HG02973 (cell line): ENCODE data around the gene DTWD2.
A peak's percentile ranks its signal among the peaks of the same experiment; 100 is the strongest.
"Not testable (repeated sequence)": the region's sequence is repeated elsewhere in the genome, so short reads cannot be mapped to it uniquely, and the experiment has no call there.

ENCODE experiments used
- ATAC-seq: cut with Tn5 transposase; IDR thresholded peaks from one replicate; pipeline ENCODE4 v1.9.1; 2021; ENCODE audit warnings: moderate library complexity; ENCODE audit not compliant: unreplicated experiment

The DTWD2 gene

DNA sequence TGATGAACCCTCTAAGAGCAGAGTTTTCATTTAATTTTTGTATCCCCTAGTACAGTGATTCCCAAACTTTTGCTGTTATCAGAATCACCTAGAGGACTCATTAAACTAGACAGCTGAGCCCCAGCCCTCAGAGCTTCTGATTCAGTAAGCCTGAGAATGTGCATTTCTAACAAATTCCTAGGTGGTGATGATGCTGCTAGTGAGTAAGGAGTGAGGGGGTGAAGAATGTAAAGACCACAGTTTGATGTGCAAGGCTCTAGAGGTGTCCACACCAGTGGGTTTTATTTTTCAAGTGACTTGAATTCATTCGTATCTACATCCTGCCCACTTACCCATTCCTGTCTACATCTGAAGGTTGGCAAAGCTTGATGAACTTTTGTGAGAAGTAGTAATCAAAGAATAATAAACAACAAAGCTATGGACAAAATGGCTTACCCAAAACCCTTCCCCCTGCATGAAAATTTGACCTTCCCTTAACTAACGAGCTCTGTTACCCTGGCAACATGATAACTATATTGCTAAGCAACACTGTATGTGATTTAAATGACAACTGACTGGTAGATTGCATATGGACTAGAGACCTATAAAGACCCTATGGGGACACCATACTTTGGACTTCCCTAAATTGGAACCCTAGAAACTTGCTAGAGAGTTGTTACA lies 35.2 kb downstream of the DTWD2 start:
- no peak for ATAC-seq

DNA sequence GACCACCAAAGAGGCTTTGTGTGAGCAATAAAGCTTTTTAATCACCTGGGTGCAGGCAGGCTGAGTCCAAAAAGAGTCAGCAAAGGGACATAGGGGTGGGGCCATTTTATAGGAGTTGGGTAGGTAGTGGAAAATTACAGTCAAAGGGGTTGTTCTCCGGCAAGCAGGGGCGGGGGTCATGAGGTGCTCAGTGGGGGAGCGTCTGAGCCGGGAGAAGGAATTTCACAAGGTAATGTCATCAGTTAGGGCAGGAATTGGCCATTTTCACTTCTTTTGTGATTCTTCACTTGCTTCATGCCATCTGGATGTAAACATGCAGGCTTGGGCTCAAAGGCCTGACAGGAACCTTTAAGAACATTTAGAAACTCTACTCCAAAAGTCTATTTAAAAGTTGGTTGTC lies 36.0 kb downstream of the DTWD2 start:
- ATAC-seq, result not testable (repeated sequence)

DNA sequence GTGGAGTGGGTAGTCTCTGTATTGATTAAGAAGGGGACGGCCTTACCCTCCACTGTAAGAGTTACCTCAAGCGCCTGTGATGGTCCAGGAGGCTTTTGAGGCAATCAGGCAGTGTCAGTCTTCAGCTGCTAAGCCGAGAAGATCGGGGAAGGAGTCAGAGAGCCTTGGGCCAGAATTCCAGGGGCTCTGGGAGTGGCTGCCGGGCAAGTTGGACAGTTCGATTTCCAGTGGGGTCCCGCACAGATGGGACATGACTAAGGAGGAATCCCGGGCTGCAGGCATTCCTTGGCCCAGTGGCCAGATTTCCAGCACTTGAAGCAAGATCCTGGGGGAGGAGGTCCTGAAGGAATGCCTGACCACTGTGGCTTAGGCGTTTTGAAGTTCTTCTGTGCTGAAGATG lies 38.0 kb downstream of the DTWD2 start:
- not testable (repeated sequence) for ATAC-seq

DNA sequence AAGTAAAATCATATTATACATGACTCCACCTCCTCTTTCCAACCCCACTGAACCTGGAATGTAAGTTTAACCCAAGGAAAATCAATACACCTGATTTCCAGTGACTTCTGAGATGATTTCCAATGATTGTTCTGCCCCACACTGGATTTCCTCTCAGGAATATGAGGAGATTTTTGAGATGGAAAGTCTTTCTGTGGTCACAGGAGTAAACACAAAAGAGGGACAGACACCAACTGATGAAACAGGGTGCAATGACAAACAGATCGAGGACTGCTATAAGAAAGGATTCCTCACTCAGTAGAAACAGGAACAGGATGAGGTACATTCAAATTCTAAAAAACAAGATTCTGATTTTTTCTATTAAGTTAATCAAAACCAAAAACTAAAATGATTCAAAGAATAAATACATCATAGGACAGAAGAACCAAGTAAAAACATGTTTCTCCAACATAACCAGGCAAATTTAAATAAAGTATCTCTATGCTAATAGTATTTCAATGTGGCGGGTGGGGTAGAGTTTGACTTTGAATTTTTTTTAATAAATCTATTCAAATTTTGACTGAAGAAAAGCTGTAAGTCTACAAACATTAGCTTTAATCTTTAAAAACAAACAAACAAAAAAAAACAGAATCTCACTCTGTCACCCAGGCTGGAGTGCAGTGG lies 42.1 kb downstream of the DTWD2 start:
- no peak for ATAC-seq

DNA sequence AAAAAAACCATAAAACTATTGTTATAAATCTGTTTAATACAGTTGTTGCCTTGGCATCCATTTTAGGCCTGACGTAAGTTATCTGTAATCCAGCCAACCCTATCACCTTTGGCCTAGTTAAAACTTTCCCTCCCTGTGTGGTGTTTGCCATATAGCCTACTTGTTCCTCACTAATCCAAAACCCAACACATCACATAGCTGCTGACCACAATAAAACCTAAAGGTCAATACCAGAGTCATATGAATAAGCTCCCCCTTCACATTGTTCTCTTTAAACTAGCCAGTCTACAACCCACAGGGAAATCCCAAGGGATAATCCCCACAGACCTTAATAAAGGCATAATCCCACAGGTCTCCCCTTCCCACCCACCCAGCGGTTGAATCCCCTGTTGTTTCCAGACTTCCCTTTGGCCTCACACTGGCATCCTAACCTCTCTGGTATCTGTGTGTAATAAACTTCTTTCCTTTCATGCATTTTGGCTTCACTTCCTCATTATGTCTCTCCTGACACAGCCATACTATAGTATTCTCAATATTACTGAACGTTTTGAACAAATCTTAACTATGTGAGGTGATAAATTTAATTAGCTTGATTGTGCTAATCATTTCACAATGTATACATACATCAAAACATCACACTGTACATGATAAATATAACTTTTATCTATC lies 50.8 kb downstream of the DTWD2 start:
- ATAC-seq, result peak; percentile 74

DNA sequence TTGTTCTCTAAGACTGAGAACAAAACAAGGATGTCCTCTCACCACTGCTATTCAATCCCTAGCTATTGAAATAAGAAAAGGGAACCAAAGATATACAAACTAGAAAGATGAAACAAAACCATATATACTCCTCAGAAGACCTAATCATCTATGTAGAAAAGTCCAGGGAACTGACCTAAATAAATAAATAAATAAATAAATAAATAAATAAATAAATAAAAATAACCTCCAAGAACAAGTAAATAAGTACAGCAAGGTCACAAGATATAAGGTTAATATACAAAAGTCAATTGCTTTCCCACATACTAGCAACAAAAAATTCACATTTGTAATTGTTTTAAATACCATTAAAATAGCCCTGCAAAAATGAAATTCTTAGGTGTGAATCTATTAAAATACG lies 54.6 kb downstream of the DTWD2 start:
- no peak for ATAC-seq

DNA sequence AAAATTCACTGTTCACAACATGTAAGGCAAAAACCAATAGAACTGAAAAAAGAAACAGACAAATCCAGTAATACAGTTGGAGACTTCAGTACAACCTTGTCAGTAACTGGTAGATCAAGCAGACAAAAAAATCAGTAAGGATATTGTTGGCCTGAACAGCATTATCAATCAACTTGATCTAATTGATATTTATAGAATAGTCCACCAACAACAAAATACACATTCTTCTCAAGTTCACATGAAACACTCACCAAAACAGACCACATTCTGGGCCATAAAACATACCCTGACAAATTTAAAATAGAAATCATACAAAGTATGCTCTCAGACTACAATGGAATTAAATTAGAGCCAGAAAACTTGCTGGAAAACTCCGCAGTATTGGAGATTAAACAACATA lies 56.8 kb downstream of the DTWD2 start:
- no peak for ATAC-seq

DNA sequence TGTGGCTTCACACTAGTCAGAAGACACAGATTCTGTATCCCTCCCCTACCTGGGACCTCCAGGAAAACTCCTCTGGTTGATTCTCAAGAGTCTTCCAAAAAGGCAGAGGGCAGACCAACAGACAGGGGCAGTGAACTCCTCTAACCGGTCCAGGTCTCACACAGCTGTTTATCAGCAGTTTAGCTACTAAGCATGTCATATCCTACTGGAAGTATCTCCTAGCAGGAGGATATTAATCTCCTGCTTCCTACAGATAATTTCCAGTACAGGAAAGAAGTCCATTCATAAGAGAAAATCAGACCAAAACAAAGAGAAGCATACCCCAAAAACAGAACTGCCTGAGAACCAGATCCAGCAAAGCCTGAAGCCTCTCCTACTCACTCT lies 64.3 kb downstream of the DTWD2 start:
- ATAC-seq, result no peak

DNA sequence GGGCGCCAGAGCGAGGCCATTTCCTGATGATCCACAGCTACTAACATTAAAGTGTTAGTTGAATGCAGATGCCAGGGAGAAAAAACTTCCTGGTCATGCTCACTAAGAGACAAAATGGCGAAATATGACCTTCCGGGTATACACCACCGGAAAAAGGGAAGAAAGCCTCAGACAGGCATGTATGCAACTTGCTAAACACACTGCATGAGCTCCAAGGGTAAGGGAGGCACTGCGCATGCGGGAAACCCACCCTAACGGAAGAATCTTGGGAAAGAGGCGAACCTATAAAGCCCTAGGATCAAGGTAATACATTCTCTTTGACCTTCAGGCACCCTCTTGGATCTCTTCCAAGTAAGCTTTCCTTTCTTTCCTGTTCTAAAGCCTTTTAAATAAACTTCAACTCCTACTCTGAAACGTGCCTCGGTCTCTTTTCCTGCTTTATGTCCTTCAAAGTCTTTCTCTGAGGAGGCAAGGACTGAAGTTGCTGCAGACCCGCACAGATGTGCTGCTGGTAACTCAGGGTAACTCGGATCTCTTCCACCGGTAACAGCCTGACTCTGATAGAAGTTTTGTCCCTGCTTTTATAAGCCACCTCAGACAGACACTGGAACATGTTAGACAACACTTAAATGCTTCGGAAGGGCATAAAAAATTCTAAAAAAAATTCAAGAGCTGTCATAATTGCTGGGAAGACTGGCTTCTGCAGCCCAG lies 64.9 kb downstream of the DTWD2 start:
- no peak for ATAC-seq

DNA sequence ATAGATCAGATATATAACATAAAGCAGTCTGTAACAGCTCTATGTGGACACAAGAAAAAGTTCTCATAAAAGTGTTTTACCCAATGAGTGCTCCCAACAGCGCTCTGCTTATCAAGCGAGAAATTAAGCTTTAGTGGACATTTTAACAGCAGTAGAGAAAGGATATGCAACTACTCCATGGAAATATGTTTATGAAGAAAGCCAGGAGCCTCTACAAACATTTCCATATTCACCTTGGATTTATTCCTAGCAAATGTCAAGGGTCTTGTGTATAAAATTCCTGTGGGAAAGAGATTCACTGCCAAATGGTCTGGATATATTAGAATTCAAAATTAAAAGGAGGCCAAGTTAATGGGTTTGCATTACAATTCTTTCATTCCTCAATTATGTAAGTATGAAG lies 66.5 kb downstream of the DTWD2 start:
- no peak for ATAC-seq

DNA sequence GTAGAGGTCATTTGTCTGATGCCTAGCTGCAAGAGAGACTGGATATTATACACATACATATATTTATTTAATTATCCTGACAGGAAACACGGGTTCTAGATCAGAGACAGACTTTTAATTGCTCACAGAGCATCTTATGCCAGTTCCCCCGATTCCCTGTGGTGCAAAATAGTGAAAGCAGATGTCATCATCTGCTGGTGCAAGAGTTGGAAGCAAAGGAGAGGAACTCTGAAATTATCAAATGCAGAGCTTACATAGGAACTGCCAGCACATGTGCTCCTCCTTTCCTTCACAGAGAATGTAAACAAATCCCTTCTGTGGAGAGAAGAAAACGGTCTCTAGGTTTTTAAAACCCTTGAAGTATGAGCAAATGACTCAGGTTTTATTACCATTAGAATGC lies 69.3 kb downstream of the DTWD2 start:
- no peak for ATAC-seq

DNA sequence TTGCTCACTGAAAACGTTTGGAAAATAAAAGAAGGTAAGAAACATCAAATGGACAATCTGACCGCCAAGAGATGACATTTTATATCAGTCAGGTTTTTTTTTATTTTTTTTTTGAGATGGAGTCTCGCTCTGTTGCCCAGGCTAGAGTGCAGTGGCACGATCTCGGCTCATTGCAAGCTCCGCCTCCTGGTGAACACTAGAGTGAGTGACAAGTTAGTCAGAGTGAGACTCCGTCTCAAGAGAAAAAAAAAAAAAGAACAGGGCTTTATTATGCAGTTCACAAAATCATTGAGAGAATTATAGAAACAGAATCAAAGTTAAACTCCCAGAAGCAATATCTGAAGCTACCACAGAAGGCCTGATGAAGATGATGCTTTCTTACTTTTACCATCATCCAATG lies 70.1 kb downstream of the DTWD2 start:
- ATAC-seq, result no peak

DNA sequence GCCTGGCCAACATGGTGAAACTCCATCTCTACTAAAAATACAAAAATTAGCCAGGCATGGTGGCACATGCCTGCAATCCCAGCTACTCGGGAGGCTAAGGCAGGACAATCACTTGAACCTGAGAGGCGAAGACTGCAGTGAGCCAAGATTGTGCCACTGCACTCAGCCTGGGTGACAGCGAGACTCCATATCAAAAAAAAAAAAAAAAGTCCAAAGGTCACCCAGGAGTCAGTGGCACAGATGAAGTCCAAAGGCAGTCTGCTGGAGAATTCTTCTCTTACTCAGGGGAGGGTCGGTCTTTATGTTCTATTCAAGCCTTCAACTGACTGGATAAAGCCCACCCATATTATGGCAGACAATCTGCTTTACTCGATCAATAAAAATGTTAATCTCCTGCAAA lies 80.8 kb downstream of the DTWD2 start:
- ATAC-seq, result not testable (repeated sequence)

DNA sequence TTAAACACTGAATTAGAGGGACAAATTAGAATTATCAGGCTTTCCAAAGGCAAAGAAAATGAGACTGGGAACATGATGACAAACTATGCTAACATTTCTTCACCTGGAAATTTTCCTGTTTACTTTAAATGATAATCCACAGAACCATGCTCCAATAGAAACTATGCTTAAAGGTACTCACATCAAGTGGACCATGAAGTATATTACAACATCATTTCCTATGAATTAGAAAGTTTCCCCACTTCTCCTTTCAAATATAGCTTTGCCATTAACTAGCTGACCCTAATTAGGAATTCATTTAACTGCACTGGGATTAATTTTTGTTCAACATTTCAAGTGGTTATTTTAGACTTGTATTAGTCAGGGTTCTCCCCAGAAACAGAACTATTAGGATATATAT lies 81.4 kb downstream of the DTWD2 start:
- no peak for ATAC-seq

DNA sequence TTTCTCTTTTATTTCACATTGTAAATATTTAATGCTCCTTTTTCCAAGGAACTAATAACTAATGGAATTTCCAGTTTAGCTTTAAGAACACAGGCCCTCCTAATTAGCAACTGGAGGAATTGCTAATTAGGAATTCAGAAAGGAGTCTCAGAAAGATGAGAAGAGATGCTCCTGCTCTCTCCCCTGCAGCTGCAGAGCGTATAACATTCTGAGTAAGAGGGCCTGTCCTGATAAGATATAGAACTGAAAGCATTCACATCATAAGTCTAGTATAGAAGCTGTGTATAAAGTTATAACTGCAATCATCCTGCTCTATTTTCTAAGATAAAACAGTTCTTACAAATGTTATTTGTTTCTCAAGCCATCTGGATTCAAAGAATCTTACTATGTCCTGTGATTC lies 83.2 kb downstream of the DTWD2 start:
- no peak for ATAC-seq

DNA sequence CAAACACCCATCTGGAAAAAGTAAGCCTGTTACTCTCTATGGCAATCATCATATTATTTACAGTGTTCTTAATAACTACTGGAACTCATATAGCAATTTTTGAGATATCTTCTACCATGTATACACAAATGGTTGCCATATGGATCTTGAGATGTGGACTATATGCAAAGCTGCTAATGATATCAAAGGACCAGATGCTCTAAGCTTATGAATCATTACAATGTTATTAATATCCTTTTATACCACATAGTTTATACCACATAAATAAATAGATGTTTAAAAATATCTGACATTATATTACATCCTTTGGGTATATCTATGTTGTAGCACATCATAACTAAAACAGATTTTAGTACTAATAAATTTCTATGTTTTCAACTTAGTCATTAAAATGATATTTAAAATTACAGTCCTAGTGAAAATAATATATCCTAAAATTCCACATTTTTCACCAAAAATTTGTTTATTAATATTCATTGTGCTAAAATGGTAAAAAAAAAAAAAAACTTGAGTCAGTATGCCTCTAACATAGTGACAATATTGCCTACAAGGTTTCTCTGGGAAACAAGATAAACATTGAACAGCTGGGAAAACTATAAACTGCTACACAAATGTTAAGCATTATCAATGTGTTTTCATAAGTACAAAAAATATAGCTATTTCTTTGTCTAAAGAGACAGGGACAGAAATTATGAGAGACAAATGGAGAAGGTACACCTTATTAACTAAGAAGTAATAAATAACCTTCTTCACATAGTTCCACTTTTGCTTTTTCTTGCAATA lies 85.5 kb downstream of the DTWD2 start:
- no peak for ATAC-seq

DNA sequence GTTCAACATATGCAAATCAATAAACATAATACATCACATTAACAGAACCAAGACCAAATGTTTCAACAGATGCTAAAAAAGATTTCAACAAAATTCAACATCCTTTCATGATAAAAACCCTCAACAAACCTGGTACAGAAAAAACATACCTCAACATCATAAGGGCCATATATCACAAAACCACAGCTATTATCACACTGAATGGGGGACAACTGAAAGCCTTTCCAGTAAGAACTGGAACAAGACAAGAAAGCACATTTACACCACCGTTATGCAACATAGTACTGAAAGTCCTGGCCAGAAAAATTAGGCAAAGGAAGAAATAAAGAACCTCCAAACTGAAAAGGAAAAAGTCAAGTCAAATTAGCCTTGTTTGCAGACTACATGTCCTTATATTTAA lies 93.6 kb downstream of the DTWD2 start:
- no peak for ATAC-seq

DNA sequence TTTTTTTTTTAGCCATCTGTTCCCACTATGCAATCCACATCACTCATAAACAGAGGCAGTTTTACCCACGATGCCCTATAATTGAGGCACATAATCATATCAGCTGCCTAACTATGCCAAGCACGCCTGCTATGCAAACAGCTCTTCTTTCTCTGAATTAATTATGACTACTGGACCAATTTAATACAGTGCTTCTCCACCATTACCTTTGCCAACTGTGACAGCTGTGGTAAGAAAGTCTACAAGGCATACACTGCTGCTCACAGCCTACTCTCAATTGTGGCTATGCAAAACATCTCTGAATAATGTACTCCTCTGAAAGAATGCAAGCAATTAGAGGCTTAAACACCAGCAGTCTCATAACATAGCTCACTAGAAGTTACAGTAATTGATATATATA lies 97.1 kb downstream of the DTWD2 start:
- ATAC-seq, result no peak

DNA sequence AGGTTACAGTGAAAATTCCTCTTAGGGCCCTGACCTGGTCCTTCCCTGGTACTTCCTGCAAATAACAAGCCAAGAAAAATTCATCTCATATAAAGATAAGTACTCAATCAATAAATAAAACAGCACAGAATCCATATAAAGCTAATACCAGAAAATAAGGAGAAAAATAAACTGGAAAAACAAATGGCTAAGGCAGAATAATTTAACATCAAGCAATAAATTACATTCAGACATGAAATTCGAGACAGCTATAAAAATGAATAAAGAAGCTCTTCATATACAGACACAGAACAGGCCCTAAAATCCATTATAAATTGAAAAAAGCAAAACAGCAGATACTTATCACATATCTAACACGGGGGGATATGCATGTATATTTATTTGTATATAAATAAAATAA lies 99.2 kb downstream of the DTWD2 start:
- no peak for ATAC-seq

DNA sequence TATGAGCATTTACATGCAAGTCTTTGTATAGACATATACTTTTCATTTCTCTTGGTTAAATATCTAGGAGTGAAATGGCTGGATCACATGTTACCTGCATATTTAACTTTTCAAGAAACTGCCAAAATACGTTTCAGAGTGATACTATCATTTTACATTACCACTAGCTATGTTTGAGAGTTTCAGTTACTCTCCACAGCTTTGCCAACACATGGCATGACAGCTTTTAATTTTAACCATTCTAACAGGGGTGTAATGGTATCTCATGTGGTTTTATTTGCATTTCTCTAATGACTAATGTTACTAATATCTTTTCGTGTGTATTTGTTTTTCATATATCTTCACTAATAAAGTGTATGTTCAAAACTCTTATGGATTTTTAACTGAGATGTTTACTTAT lies 99.8 kb downstream of the DTWD2 start:
- ATAC-seq, result no peak

DNA sequence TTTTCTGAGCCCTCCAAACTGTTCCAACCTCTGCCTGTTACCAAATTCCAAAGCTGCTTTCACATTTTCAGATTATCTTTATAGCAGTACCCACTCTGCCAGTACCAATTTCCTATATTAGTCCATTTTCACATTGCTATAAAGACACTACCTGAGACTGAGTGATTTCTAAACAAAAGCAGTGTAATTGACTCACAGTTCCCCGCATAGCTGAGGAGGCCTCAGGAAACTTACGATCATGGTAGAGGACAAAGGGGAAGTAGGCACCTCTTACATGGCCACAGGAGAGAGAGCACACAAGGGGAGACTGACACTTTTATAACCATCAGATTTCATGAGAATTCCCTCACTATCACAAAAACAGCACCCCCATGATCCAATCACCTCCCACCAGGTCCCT lies 105.0 kb downstream of the DTWD2 start:
- no peak for ATAC-seq
